HG03571 (cell line): ENCODE data around the gene RSF1.
A peak's percentile ranks its signal among the peaks of the same experiment; 100 is the strongest.
"Not testable (repeated sequence)": the region's sequence is repeated elsewhere in the genome, so short reads cannot be mapped to it uniquely, and the experiment has no call there.

ENCODE experiments used
- ATAC-seq: cut with Tn5 transposase; IDR thresholded peaks from one replicate; pipeline ENCODE4 v1.9.1; 2021; ENCODE audit not compliant: unreplicated experiment

The RSF1 gene

GRCh38 chr11:77820565-77821348, at the start of gene RSF1, which contains the start of gene AAMDC:
Gene RSF1, minus strand, starts transcription at chr11:77820722. Its CDS starts 8 bp downstream, at chr11:77820714.
Gene AAMDC, plus strand, starts transcription at chr11:77821144. Its CDS starts 21,353 bp downstream, at chr11:77842497.
- ATAC-seq: peak; percentile 86

- ATAC-seq: no peak
Measured at GRCh38 chr11:77868744-77869143, 48.2 kb upstream of the RSF1 start.

GRCh38 chr11:77866336-77866735, 45.8 kb upstream of the RSF1 start:
- no peak for ATAC-seq

GRCh38 chr11:77865805-77866204, 45.3 kb upstream of the RSF1 start:
- ATAC-seq: no peak

- ATAC-seq: not testable (repeated sequence)
Measured at GRCh38 chr11:77861444-77861843, 40.9 kb upstream of the RSF1 start.

- not testable (repeated sequence) for ATAC-seq
Measured at GRCh38 chr11:77857906-77858457, 37.5 kb upstream of the RSF1 start.

- ATAC-seq: no peak
Measured at GRCh38 chr11:77854838-77855237, 34.3 kb upstream of the RSF1 start.

- ATAC-seq: no peak
Measured at GRCh38 chr11:77851503-77851902, 31.0 kb upstream of the RSF1 start.

- ATAC-seq: not testable (repeated sequence)
Measured at GRCh38 chr11:77843700-77844099, 23.2 kb upstream of the RSF1 start.

- ATAC-seq: no peak
Measured at GRCh38 chr11:77842441-77843121, 22.1 kb upstream of the RSF1 start.

GRCh38 chr11:77833302-77833701, 12.8 kb upstream of the RSF1 start:
- no peak for ATAC-seq

- no peak for ATAC-seq
Measured at GRCh38 chr11:77828926-77829325, 8.4 kb upstream of the RSF1 start.

GRCh38 chr11:77823775-77824174, 3.3 kb upstream of the RSF1 start:
- no peak for ATAC-seq

GRCh38 chr11:77822126-77822525, 1.6 kb upstream of the RSF1 start:
- ATAC-seq: not testable (repeated sequence)

- ATAC-seq: no peak
Measured at GRCh38 chr11:77821349-77821851, 878 bp upstream of the RSF1 start.

GRCh38 chr11:77819921-77820564, 479 bp downstream of the RSF1 start:
- ATAC-seq: peak; percentile 8

GRCh38 chr11:77819411-77819920, 1.1 kb downstream of the RSF1 start:
- peak; percentile 43 for ATAC-seq

GRCh38 chr11:77815459-77815858, 5.1 kb downstream of the RSF1 start:
- ATAC-seq: no peak

- ATAC-seq: no peak
Measured at GRCh38 chr11:77814848-77815247, 5.7 kb downstream of the RSF1 start.

- ATAC-seq: no peak
Measured at GRCh38 chr11:77813256-77813655, 7.3 kb downstream of the RSF1 start.

- no peak for ATAC-seq
Measured at GRCh38 chr11:77806993-77807392, 13.5 kb downstream of the RSF1 start.
